Measurements from ENCODE around the gene FAM89A.
A peak's percentile ranks its signal among the peaks of the same experiment; 100 is the strongest.

FAM89A gene

DNA sequence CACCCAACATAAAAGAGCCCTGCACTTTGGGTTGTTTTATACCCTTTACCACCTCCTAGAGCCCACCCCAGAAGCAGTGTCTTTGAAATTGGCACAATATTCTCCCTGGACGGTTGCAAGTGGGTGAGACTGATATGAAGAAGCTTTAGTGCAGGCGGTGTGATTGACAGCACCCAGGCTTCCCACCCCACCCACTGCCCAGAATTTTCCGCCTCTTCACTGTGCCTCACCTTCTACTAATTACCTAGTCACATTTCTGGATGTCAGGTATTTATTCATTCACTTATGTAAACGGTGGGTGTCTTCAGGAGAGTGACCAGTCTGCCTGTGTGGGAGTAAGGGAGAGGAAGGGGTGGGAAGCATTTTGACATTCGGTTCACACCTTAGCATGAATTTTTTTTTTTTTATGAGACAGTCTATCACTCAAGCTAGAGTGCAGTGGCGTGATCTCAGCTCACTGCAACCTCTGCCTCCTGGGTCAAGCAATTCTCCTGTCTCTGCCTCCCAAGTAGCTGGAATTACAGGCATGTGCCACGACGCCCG is 1.7 kb upstream of the FAM89A start:
- Histone ChIP-seq H3K9ac (ENCODE audit: insufficient read length) (no peak overlapping the region), H3K9me3 (ENCODE audit: low read depth, low read length) (0 out of 2 replicates have a peak, but pooled peaks cover 4% of the 10 kb centered on the region), H3K4me3 (no peak overlapping the region), H3K36me3 (ENCODE audit: insufficient read depth, low read length) (no peaks in the 10 kb centered on the region), H3K27ac (no peak overlapping the region)
- TF ChIP-seq FOXP2 (optimal IDR thresholded peaks at IDR 0.05; ENCODE audit: control extremely low read depth, extremely low read length, insufficient read depth) (no peak), POLR2AphosphoS5 (IDR thresholded peaks at IDR 0.05; ENCODE audit: borderline replicate concordance, low read depth, low read length) (no peak), EZH2 (IDR thresholded peaks at IDR 0.05) (no peak)
- no peak for DNase-seq (ENCODE audit: low read depth, low spot score)

DNA sequence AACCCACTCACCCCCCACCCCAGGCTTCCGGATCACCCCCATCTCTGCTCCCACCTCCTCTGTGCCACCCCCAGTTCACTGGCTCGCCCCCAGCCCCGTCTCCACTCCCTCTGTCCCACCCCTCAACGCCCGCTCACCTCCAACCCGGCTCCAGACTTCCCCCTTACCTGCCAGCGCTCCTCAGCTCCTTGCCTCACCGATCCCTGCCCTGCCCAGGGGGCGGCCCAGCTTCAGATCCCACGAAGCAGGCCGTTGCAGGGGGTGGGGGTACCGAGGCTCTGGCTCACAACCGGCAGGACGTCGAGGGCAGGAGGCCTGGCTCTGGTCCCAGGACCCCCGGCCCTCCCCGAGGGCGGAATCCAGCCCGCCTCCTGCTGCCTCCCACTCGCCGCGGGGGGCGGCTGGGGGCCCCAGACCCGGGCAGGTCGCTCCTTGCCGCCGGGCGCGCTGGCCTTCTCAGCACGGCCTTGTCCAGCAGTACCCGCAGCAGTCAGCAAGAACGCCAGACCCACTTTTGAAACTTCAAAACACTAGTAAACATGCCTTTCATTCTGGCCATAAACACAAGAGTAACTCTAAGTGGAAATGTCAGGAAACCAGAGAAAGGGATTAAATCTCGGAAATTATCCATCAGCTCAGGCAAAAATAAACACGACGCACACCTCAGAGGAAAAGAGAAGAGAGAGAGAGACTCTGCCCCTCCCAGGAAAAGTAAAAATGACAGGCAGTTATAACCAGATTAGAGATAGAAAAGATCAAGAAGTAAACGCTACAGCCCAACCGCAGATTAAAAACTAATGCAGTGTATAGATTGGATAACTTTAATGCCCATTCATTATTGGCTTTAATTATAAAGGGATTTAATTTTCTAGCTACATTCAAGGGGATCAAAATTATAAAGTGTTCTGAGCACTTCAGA is 1.0 kb upstream of the FAM89A start:
- H3K27ac ChIP-seq = no peak overlapping the region
- H3K4me3 ChIP-seq = peak overlapping the region; percentile 88
- no peaks in the 10 kb centered on the region for H3K36me3 ChIP-seq (ENCODE audit: insufficient read depth, low read length)
- TF ChIP-seq FOXP2 (optimal IDR thresholded peaks at IDR 0.05; ENCODE audit: control extremely low read depth, extremely low read length, insufficient read depth) (no peak), EZH2 (IDR thresholded peaks at IDR 0.05) (no peak), POLR2AphosphoS5 (IDR thresholded peaks at IDR 0.05; ENCODE audit: borderline replicate concordance, low read depth, low read length) (no peak)
- DNase-seq (ENCODE audit: low read depth, low spot score) = no peak
- no peak overlapping the region for H3K9ac ChIP-seq (ENCODE audit: insufficient read length)
- H3K9me3 ChIP-seq (ENCODE audit: low read depth, low read length) = 0 out of 2 replicates have a peak, but pooled peaks cover 4% of the 10 kb centered on the region

DNA sequence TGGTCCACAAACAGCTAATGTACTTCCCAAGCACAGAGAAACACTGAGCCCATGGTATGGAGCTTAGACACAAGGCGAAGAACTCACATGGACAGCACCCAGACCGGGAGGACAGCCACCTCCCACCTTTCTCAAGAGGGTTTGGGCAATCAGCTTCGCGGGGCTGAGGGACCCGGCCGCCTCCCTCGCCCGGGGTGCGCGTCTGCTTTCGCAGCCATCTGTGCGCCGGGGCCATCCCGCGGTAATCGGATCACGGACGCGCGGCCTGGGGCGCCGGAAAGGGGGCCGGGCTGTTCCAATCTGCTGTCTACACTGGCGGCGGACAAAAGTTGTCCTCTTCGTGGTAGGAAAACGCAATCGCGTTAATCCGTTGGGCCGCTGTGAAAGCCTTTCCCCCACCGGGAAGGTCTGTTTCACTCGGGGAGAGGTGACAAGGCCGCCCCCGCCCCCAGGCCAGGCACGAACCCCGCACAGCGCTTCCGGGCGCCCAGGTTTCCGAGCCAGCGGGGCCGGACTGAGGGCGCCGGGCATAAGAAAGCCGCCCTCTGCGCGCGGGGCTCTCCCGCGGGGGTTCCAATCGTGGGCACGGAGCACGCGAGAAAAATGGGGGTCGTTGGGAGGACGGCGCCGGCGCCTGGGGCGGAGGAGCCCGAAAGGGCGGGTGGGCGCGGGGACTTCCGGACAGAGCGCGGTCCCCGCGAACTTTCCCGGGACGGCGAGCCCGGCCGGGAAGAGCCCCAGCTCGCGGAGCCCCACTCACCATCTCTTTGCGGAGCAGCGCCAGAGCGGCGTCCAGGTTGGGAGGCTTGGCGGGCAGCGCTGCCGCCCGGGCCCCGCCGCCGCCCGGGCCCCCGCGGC is 664 bp downstream of the FAM89A start:
- Histone ChIP-seq H3K27ac (no peak overlapping the region), H3K4me3 (peak overlapping the region; percentile 88), H3K9me3 (ENCODE audit: low read depth, low read length) (0 out of 2 replicates have a peak, but pooled peaks cover 4% of the 10 kb centered on the region), H3K9ac (ENCODE audit: insufficient read length) (peak overlapping the region; percentile 81), H3K36me3 (ENCODE audit: insufficient read depth, low read length) (no peaks in the 10 kb centered on the region)
- no peak for DNase-seq (ENCODE audit: low read depth, low spot score)
- TF ChIP-seq EZH2 (IDR thresholded peaks at IDR 0.05) (no peak), FOXP2 (optimal IDR thresholded peaks at IDR 0.05; ENCODE audit: control extremely low read depth, extremely low read length, insufficient read depth) (no peak), POLR2AphosphoS5 (IDR thresholded peaks at IDR 0.05; ENCODE audit: borderline replicate concordance, low read depth, low read length) (no peak)

DNA sequence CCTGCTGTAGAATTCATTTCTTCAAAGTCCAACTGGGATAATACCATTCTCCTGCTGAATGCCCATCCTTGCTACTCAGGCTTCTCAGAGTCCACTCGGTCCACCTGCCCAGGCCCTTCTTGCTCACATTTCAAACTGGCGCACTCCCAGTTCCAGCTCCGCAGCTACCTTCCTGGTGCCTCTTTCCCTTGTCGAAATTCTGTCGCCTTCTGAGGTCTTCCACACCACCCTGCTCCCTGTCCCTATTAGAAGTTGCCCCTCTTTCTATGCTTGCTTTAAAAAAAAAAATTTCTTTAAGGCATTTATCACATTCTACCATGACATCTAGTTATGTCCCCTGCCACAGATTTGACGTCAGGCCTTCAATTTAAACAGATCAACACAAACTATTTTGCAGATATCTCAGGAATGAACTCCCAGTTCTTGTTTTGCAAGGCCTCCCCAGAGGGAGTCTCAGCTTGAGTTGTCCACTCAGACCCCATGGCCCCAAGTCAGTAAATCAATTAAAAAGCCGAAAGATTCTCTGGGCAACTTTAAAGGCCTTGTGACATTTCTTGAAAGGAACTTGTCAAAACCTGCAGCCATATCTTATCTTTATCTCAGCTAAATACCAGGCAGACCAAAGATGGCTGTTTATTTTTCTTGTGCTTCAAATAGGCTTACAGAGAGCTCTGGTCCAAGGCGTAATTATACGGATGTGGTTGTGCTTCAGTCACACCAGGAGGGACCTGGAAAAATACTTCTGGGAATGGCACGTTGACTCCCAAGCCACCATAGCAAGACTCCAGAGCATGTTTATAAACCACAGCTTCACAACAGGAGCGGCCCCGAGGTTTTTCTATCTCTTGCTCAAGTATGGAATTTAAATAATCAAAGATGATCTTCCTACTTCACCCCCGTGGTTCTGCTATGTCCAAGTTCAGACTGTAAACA is 2.2 kb downstream of the FAM89A start:
- TF ChIP-seq FOXP2 (optimal IDR thresholded peaks at IDR 0.05; ENCODE audit: control extremely low read depth, extremely low read length, insufficient read depth) (peak; percentile 69), EZH2 (IDR thresholded peaks at IDR 0.05) (no peak)

DNA sequence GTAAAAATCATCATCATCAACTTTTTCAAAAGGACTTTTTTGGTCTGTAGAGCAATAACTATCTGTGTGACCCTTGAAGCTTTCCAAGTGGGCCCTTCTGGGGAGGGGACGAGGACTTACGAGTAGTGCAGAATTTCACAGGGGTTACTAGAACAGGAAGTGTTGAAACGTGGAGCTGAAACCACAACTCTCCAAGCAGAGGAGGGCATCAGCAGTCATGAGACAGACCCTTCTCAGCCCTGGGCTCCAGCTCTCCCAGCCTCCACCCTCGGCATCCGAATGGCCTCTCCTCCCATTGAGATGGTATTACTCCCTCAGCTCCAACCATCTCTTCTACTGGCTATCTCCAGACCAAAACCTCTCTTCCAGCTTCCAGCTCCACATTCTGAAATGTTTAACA is 3.6 kb downstream of the FAM89A start:
- no peak for DNase-seq (ENCODE audit: low read depth, low spot score)
- no peaks in the 10 kb centered on the region for H3K9me3 ChIP-seq (ENCODE audit: low read depth, low read length)
- no peak overlapping the region for H3K4me3 ChIP-seq
- no peak overlapping the region for H3K9ac ChIP-seq (ENCODE audit: insufficient read length)
- TF ChIP-seq FOXP2 (optimal IDR thresholded peaks at IDR 0.05; ENCODE audit: control extremely low read depth, extremely low read length, insufficient read depth) (no peak), EZH2 (IDR thresholded peaks at IDR 0.05) (no peak), POLR2AphosphoS5 (IDR thresholded peaks at IDR 0.05; ENCODE audit: borderline replicate concordance, low read depth, low read length) (no peak)
- no peaks in the 10 kb centered on the region for H3K36me3 ChIP-seq (ENCODE audit: insufficient read depth, low read length)
- no peak overlapping the region for H3K27ac ChIP-seq

More for the DNA sequence above, 2.2 kb downstream of the FAM89A start:
- no peak overlapping the region for H3K27ac ChIP-seq
- DNase-seq (ENCODE audit: low read depth, low spot score) = no peak
- no peaks in the 10 kb centered on the region for H3K9me3 ChIP-seq (ENCODE audit: low read depth, low read length)
- no peak overlapping the region for H3K9ac ChIP-seq (ENCODE audit: insufficient read length)
- peak overlapping the region; percentile 88 for H3K4me3 ChIP-seq
- no peaks in the 10 kb centered on the region for H3K36me3 ChIP-seq (ENCODE audit: insufficient read depth, low read length)

DNA sequence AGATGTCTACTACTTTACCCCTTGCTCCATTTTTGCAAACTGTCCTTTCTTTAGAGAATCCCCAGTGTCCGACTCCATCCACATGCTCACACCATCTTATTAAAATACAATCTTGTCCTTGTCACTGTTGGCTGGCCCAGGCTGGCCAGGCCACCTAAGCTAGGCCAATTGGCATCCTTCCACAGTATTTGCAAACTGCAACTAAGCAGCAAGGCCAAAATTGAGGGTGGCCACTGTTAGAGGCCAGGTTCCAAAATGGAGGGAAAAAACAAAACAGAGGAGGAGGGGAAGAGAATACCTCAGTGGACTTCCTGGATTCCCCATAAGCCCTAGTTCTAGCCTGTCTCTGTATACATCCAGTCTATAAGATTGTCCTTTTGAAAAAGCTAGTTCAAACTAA is 4.3 kb downstream of the FAM89A start:
- DNase-seq (ENCODE audit: low read depth, low spot score) = no peak
- Histone ChIP-seq H3K9me3 (ENCODE audit: low read depth, low read length) (no peaks in the 10 kb centered on the region), H3K4me3 (no peak overlapping the region), H3K27ac (no peak overlapping the region), H3K9ac (ENCODE audit: insufficient read length) (no peak overlapping the region), H3K36me3 (ENCODE audit: insufficient read depth, low read length) (no peaks in the 10 kb centered on the region)
- TF ChIP-seq EZH2 (IDR thresholded peaks at IDR 0.05) (no peak), POLR2AphosphoS5 (IDR thresholded peaks at IDR 0.05; ENCODE audit: borderline replicate concordance, low read depth, low read length) (no peak), FOXP2 (optimal IDR thresholded peaks at IDR 0.05; ENCODE audit: control extremely low read depth, extremely low read length, insufficient read depth) (no peak)

DNA sequence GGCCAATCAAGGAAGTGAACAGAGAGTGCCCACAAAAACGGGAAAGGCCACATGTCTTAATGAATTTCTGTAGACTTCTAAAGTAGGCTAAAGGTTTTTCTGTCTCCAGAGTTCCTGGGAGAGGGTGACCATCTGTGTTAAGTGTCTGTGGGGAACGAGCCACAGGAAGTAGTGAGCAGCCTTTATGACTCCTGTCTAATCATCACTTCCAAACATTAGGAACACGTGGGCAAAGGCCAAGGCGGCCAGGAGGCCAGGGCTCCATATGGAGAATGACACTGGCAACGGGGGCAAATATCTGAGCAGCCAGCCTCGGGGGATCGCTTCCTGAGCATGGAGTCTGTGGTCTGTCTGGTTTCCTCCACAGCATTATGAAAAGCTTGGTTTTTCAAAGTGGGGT is 7.1 kb downstream of the FAM89A start:
- no peak overlapping the region for H3K4me3 ChIP-seq
- peak; percentile 57 for DNase-seq (ENCODE audit: low read depth, low spot score)
- no peak for TF ChIP-seq EZH2 (IDR thresholded peaks at IDR 0.05)
- TF ChIP-seq POLR2AphosphoS5 (IDR thresholded peaks at IDR 0.05; ENCODE audit: borderline replicate concordance, low read depth, low read length) = no peak; the same call in none of the 2 replicates
- no peak for TF ChIP-seq FOXP2 (optimal IDR thresholded peaks at IDR 0.05; ENCODE audit: control extremely low read depth, extremely low read length, insufficient read depth)
- no peak overlapping the region for H3K27ac ChIP-seq
- no peaks in the 10 kb centered on the region for H3K36me3 ChIP-seq (ENCODE audit: insufficient read depth, low read length)
- H3K9me3 ChIP-seq (ENCODE audit: low read depth, low read length) = no peaks in the 10 kb centered on the region
- H3K9ac ChIP-seq (ENCODE audit: insufficient read length) = no peak overlapping the region

All from SK-N-MC (cell line).